ENCODE data around the gene PGAM5. TPM values are rescaled to one million over a fixed set of nuclear protein-coding genes. Genes with fewer than 3 reads are reported as not detected.

The PGAM5 gene
- polyA plus RNA-seq, 4 donors = 21.0 to 26.4 (median 22.8) TPM

Other genes starting within 250 kb of the PGAM5 start
- 10 to 100 TPM; 43.8 to 87.9 (median 51.9) TPM for gene FBRSL1, start 220.7 kb upstream of the PGAM5 start, polyA plus RNA-seq (ENCODE audit: insufficient read length in 4 of 4)
- gene LRCOL1, start 100.3 kb upstream of the PGAM5 start, polyA plus RNA-seq (ENCODE audit: insufficient read length in 4 of 4) = 1 to 10 TPM; 1.1 to 2.7 (median 2.2) TPM
- 1 to 10 TPM in 3 of 4 donors, under 1 TPM in 1; 0.77 to 2.3 (median 1.3) TPM for gene P2RX2, start 92.1 kb upstream of the PGAM5 start, polyA plus RNA-seq (ENCODE audit: insufficient read length in 4 of 4)
- 10 to 100 TPM; 40.5 to 47.5 (median 45.6) TPM for gene POLE, start 23.5 kb upstream of the PGAM5 start, polyA plus RNA-seq (ENCODE audit: insufficient read length in 4 of 4)
- 10 to 100 TPM; 43.5 to 61.2 (median 56.7) TPM for gene PXMP2, start 23.3 kb upstream of the PGAM5 start, polyA plus RNA-seq (ENCODE audit: insufficient read length in 4 of 4)
- 10 to 100 TPM; 60.1 to 66.6 (median 62.8) TPM for gene ANKLE2, start 51.0 kb downstream of the PGAM5 start, polyA plus RNA-seq (ENCODE audit: insufficient read length in 4 of 4)
- 10 to 100 TPM; 22.0 to 26.0 (median 24.3) TPM for gene GOLGA3, start 118.0 kb downstream of the PGAM5 start, polyA plus RNA-seq (ENCODE audit: insufficient read length in 4 of 4)
- gene CHFR, start 176.8 kb downstream of the PGAM5 start, polyA plus RNA-seq (ENCODE audit: insufficient read length in 4 of 4) = 10 to 100 TPM; 19.4 to 24.0 (median 21.2) TPM
- 10 to 100 TPM; 18.5 to 28.2 (median 27.8) TPM for gene ZNF605, start 245.5 kb downstream of the PGAM5 start, polyA plus RNA-seq (ENCODE audit: insufficient read length in 4 of 4)